GM13976 (cell line): ENCODE results near the gene CEP70.

Experiments
- DNase-seq: peaks from one replicate; pipeline ENCODE4 v3.0.0; 2012; ENCODE audit warnings: low spot score
- in situ Hi-C: fragments of 300-500 bp; cut with MboI; formaldehyde crosslinking; loops from one replicate; pipeline ENCODE4 v1.12.0; 2022; ENCODE audit warnings: low sequenced_read_pairs, mixed read lengths, inconsistent platforms; ENCODE audit not compliant: unreplicated experiment
- TF ChIP-seq, protein P1 (sequence below): IDR thresholded peaks from 2 replicates; pipeline ENCODE4 v1.5.1; 2012; ENCODE audit warnings: borderline replicate concordance, mild to moderate bottlenecking; ENCODE audit not compliant: insufficient read depth; ENCODE audit errors: extremely low read depth, missing control alignments, control extremely low read depth

Gene CEP70

GRCh38 chr3:138450704-138451424 lies 143.2 kb downstream of the CEP70 start:
- TF ChIP-seq, protein P1, sequence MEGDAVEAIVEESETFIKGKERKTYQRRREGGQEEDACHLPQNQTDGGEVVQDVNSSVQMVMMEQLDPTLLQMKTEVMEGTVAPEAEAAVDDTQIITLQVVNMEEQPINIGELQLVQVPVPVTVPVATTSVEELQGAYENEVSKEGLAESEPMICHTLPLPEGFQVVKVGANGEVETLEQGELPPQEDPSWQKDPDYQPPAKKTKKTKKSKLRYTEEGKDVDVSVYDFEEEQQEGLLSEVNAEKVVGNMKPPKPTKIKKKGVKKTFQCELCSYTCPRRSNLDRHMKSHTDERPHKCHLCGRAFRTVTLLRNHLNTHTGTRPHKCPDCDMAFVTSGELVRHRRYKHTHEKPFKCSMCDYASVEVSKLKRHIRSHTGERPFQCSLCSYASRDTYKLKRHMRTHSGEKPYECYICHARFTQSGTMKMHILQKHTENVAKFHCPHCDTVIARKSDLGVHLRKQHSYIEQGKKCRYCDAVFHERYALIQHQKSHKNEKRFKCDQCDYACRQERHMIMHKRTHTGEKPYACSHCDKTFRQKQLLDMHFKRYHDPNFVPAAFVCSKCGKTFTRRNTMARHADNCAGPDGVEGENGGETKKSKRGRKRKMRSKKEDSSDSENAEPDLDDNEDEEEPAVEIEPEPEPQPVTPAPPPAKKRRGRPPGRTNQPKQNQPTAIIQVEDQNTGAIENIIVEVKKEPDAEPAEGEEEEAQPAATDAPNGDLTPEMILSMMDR: no peak
- in situ Hi-C loops: no loop called here
- DNase-seq: peak; percentile 17

DNA sequence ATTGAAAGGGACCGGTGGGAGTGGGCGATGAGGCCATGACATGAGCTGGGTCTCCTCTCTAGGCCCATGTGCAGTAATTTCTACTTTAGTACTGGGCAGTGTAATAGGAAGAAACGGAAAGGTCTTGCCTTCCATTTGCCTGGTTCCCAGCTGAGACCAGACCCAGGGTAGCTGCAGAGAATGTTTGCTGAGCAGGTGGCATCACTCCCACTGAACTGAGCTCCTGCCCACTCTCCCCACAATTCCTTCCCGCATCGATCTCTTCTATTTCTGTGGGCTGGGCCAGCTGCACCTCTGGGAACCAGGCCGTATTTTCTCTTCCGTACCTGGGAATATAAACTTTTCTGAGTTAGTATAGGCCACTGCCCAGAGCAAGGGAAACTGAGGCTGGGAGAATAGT lies 143.9 kb downstream of the CEP70 start:
- TF ChIP-seq, protein P1: no peak
- no peak for DNase-seq
- in situ Hi-C loops: no loop called here

DNA sequence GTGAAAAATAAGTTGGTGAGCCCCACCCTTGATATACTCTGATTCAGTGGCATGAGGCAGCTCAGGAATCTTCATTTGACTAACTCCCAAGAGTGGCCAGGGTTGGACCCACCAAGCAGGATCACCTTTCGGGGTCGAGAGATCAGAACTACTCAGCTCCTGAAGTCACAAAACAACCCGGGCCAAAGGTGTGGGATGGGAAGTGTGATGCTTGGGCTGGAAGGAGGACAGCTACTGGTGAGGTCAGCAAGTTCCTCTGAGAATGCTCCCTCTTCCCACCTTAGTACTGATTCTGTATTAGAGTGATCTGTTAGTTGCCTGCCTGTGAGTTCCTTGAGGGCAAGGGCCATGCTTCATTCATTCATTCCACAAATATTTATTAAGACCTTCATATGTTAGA lies 144.6 kb downstream of the CEP70 start:
- TF ChIP-seq, protein P1: no peak

GRCh38 chr3:138448631-138449030 lies 145.4 kb downstream of the CEP70 start:
- in situ Hi-C loops: no loop called here
- TF ChIP-seq, protein P1: no peak
- no peak for DNase-seq

More for the DNA sequence above, 144.6 kb downstream of the CEP70 start:
- in situ Hi-C loops: no loop called here
- DNase-seq: no peak

GRCh38 chr3:138445654-138446053 lies 148.4 kb downstream of the CEP70 start:
- TF ChIP-seq, protein P1: no peak
- in situ Hi-C loops: no loop called here
- DNase-seq: no peak

GRCh38 chr3:138445236-138445635 lies 148.8 kb downstream of the CEP70 start:
- in situ Hi-C loops: no loop called here

More at GRCh38 chr3:138445236-138445635, 148.8 kb downstream of the CEP70 start:
- no peak for DNase-seq
- TF ChIP-seq, protein P1: no peak
